LHCN-M2 (cell line): ENCODE results near the gene MAP7D3. TPM values are rescaled to one million over a fixed set of nuclear protein-coding genes. Genes with fewer than 3 reads are reported as not detected.
A peak's percentile ranks its signal among the peaks of the same experiment; 100 is the strongest.

Source experiments
- DNase-seq: peaks from one replicate; pipeline ENCODE4 v3.0.0-alpha.2; 2012; ENCODE audit warnings: low read depth
- total RNA-seq: library from RNA; depleted of rRNA; stranded (reverse); fragments of >200 nt; gene quantifications from 2 replicates; pipeline ENCODE4 v1.2.3, GENCODE V29; 2014

MAP7D3 gene
- total RNA-seq, 1 experiment from 2014 or later, result 15.5 TPM

DNA sequence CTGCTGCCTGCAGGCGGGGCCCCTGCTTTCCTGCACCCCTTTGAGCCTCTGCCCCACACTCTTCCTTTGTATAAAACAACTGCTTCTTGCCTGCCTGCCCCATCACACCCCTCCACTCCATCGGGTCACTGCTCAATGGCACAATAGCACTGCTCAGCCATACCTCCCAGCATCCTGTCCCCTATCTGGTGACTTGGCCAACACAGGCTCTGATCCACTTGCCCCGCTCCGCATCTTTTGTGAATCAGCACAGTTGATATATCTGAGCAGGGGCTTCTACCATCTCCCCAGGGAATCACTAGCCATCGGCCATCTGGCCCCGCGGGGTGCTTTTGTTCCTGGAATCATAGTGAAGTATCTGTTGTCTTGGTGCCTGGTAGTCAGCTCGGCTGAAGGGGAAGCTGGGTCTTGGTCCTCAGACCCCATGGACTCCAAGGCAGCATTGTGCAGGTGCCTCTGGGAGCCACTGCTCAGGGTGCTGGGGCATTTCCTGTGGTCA, 45.3 kb downstream of the MAP7D3 start:
- no peak for DNase-seq

DNA sequence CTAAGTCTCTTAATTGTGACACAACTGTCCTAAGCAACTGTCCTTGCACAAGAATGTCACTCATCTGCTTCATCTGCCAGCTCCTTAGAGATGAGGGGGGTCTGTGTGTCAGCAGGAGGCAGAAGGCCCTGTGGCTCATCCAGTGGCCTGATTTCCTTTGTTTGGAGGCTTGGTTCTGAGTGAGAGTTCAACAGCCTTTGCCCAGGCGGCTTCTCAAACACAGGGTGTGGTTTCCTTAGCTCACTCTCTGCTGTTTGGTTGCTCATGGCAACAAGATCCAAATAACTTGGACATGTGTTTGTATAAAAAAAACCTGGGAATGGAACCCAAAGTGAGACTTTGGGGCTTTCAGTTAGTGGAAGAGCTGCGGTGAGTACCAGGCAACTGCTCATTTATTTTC, 46.6 kb downstream of the MAP7D3 start:
- peak; percentile 70 for DNase-seq

- no peak for DNase-seq
These were observed 47.2 kb downstream of the MAP7D3 start for GRCh38 chrX:136203951-136204350.

DNA sequence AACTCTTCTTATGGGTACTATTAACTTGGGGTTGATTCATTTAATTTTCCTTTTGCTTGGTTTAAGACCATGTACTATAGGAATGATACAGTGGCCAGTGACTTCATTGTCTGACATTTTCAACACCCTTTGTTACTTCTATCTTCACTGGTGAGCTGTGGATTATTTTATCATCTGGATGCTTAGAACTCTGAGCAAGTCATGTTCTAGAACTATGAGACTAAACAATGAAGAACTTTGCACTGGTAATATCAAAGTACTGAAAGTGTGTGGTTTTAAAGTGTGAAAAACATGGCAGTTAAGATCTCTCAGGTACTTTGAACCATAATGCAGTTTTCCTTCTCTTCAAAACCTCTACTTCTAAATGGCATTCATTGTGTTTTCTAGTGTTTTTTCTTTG, 47.8 kb downstream of the MAP7D3 start:
- DNase-seq, result no peak

- DNase-seq, result no peak
These were observed 48.3 kb downstream of the MAP7D3 start for GRCh38 chrX:136202889-136203288.

- DNase-seq, result no peak
These were observed 49.6 kb downstream of the MAP7D3 start for GRCh38 chrX:136201601-136202000.

GRCh38 chrX:136200466-136200865, 50.7 kb downstream of the MAP7D3 start:
- DNase-seq, result peak; percentile 50

GRCh38 chrX:136199365-136199764, 51.8 kb downstream of the MAP7D3 start:
- DNase-seq, result peak; percentile 62

DNA sequence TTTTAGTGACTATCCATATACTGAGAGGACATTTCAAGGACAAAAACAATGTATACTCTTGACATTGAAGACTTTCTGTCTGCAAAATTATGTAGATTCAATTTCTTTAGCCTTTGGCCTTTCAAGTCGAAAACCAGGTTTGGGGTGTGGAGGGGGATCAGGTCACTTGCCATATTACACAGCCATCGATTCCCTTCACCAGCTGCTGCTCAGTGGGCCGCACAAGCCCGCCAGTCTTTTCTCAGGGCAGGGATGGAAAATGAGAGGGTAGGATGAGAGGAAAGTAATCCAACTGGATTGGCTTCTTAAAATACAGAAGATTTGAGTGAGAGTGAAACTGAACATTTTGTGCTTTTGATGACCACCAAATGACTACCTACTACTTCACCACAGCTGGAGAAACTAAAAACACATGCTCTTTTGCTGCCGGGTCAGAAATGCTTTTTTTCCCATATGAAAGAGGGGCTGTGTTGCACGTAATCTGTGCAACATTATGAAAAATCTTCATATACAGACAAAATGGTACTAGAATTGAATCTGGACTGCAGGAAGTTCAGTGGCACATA, 52.4 kb downstream of the MAP7D3 start:
- peak; percentile 79 for DNase-seq

DNA sequence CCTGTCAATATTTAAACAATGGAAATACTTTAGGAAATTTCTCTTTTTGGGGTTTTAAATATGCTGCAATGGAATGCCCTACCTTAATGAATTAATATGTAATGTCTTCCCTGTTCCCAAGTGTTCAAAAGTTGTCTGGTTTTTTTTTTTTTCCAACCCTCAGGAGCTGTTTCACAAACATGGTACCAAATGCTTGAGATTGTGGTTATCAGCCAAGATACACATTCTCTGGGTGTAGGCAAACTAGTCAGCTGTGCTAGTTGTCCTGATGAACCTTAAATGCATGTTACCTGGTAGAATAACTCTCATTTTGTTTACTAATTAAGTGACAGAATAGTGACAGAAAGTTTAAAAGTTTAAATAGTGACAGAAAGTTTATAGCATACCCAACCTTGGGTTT, 53.2 kb downstream of the MAP7D3 start:
- DNase-seq, result no peak

DNA sequence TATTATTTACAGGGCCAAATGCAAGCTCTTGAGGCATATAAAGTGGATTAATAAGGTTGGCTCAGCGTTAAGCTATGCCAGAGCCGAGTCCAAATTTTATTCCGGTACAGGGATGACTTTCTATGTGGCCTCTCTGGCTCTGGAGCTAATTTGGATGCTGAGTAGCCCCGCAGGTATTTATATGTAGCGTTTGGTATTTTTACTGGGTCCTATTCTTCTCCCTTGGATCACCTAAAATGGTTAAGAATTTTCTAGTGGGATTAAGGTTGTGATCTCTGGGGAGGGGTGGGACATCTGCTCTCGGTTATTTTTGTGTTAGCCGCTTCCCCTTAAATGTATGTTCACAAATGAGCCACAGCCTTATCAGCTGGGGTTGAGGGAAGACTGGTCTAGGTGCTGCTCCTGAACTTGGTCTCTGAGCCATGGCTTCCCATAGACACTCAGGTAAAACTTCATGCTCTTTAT, 54.5 kb downstream of the MAP7D3 start:
- DNase-seq, result no peak

DNA sequence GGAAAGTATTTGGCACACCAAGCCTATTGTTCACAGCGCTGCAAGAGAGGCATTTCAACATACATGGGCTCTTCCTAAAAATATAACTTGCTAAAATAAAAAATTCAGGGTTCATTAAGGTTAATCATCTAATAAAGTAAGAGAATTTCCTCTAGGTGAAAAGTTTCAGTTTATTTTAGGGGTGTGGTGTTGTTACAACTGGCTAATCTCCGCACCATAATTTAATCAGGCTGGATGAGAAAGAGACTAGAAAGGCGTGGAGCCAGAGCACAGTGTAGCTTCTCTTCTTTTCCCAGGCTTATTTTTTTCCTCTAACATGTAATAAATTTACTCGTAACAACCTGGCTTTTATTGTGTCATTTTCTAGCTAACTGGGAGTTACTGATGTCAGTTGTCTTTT, 56.0 kb downstream of the MAP7D3 start:
- no peak for DNase-seq

GRCh38 chrX:136194536-136194935, 56.7 kb downstream of the MAP7D3 start:
- DNase-seq, result no peak

DNA sequence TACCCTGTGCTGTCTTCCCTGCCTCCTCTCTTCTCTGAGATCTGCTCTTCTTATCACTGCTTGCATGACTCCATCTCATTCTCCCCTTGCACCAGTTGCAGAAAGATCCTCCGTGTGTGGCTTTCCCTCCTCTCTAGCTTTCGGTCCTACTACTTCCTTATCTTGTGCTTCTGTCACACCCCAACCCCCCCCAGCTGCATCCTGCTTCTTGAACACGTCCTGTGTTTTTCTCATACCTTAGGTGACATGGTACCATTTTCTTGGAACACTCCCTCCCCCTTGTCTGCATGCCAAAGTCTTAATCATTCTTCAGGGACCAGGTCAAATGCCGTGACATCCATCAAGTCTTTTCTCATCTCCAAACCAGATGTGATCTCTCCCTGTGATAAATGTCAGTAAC, 57.4 kb downstream of the MAP7D3 start:
- DNase-seq, result no peak

DNA sequence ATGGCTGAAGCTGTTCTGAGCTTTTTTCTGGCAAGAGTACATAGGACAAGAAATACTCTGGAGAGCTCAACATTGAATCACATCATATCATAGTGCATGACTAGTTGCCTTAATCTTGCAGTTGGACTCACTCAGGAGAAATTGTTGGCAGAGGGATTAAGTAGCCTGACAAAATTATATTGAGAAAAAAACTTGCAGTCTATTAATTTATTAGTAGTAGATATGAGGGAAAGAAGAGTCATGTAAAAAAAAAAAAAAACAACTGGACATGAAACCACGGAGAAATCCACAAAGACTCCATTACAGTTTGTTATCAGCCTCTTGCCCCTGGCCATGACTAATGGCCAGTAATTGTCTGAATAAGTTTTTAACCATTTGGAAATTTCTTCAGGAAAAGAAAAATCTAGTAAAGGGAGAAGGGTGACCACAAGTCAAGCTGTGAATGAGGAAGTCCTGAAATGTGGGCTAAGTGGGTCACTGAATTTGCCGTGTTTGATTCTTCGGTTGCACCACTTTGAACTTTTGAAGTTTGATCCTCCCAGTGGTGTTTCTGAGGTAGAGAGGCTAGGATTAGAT, 58.3 kb downstream of the MAP7D3 start:
- DNase-seq, result peak; percentile 78

DNA sequence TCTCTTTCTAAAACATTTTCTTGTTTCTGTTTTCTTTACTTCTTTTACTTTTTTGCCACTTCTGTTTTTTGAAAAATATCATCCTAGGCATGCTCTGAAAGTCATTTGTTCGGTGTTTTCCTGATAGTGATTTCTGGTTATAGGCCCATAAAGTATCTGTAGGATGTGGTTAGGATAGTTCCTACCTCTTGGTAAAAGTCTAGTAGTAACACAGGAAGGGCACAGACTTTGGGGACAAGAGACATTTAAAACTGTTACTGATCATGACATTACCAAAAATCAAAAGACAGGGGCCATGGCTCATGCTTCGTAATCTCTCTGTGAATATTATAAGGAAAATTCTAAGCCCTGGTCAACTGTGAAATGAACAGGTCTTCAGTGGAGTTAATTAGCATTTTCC, 59.1 kb downstream of the MAP7D3 start:
- no peak for DNase-seq

DNA sequence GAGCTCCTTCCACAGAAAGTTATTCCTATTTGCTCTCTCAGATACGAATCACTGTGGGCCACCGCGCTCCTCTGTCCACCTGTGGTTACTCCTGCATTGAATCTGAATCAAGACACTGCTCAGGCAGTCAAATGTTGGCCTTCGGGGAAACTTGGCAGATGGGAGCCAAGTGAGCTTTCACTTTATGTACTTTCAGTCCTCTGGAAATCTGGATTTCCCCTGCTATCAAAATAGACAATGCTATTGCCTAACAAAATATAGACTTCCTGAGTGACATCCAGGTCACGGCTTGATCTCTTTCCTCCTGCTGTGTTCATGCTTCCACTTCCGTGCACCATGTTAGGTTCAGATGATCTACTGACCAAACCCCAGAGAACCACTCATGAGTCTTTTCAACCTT, 60.0 kb downstream of the MAP7D3 start:
- DNase-seq, result no peak

- no peak for DNase-seq
These were observed 61.0 kb downstream of the MAP7D3 start for GRCh38 chrX:136190038-136190713.

GRCh38 chrX:136189222-136189621, 62.0 kb downstream of the MAP7D3 start:
- DNase-seq, result no peak

GRCh38 chrX:136186023-136186413, 65.2 kb downstream of the MAP7D3 start:
- no peak for DNase-seq

- DNase-seq, result peak; percentile 66
These were observed 65.7 kb downstream of the MAP7D3 start for GRCh38 chrX:136185401-136186022.

GRCh38 chrX:136183917-136184316, 67.3 kb downstream of the MAP7D3 start:
- DNase-seq, result peak; percentile 58

DNA sequence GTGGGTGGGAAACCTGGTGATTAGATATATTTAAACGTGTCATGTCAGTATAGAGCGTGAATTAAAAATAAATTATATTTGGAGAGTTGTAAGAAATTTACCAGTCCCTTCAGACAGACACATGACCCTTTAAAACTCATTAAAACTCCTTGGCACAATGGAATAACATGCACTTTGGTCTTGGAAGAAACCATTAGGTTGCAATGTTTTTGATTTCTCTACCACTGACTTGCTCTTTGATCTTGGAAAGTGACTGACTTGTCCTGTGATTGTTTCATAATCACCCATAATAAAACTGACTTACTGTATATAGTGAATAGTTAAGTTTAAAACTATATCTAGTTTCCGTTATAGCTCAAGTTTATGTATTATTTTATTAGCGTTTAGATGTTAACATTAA, 68.0 kb downstream of the MAP7D3 start:
- DNase-seq, result no peak
